ENCODE results near the gene SCO2.

Gene SCO2

DNA sequence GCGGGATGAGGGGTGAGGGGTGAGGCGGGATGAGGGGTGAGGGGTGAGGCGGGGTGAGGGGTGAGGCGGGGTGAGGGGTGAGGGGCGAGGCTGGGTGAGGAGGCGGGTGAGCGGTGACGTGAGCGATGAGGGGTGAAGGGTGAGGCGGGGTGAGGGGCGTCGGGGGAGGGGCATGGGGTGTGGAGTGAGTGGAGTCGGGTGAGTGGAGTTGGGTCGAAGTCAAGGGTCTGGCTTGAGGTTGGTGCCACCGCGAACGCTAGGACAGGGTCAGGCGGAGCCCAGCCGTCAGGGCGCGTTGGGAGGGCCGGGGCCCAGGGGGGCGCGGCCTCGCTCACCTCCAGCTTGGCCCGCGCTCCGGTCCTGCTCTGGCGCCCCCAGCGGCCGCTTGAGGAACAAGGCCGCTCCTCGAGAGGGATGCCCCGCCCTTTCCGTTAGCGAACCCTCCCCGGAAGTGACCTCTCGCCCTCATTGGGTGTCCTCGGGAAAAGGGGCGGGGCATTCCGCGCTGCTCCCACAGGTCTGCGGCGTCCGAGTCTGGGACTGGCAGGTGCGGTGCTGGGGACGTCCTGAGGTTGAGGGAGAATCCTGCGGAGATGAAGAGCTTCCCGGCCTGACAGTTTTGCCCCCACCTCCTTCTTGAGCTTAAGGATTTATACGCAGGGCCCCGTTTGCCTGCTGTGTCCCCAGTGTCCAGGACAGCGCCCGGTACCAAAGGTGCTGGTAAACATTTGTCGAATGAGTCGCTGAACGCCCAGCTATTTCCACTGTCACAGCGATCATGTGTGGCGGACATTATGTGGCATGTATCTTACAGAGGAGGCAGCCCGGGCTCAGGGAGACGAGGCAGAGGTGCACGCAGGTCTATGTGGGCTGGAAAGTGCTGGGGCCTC lies 37.4 kb upstream of the SCO2 start, which contains the start of gene SYCE3:
TSS of gene SYCE3 (minus strand) at position 397 of the 890 bp plus-strand sequence. CDS start 6,514 bp downstream, outside the sequence.
- Mint-ChIP-seq H3K27me3 (peaks cover 66% of the 10 kb centered on the region), H3K27ac (peak within 1 kb of the TSS; percentile 83), H3K9me3 (no peaks in the 10 kb centered on the region), H3K4me3 (peak within 1 kb of the TSS; percentile 83), H3K4me1 (peaks cover 22% of the 10 kb centered on the region), H3K36me3 (peaks cover 1% of the 10 kb centered on the region)
- peak; percentile 98 for DNase-seq
- CTCF ChIA-PET: interaction anchor here (0.7 to 4.3 kb wide), 13 partner anchors 10 to 55 kb away, joined by 3 to 28 read pairs (median 3); partner anchors contain the start of genes CPT1B, KLHDC7B, LMF2 and NCAPH2

GRCh38 chr22:50561401-50562358 lies 36.3 kb upstream of the SCO2 start:
- Mint-ChIP-seq H3K36me3 (no peaks in the 10 kb centered on the region), H3K27ac (peak overlapping the region; percentile 83), H3K27me3 (peaks cover 68% of the 10 kb centered on the region), H3K9me3 (no peaks in the 10 kb centered on the region), H3K4me1 (peaks cover 22% of the 10 kb centered on the region), H3K4me3 (peak overlapping the region; percentile 51)
- no peak for DNase-seq
- CTCF ChIA-PET: no interaction called here

GRCh38 chr22:50560034-50560433 lies 34.6 kb upstream of the SCO2 start:
- peaks cover 22% of the 10 kb centered on the region for H3K4me1 Mint-ChIP-seq
- CTCF ChIA-PET: interaction anchor here (0.6 to 1.8 kb wide), 2 partner anchors 12 to 144 kb away, joined by 3 to 6 read pairs; no protein-coding TSS in a partner anchor
- H3K27ac Mint-ChIP-seq: no peak overlapping the region
- H3K4me3 Mint-ChIP-seq: no peak overlapping the region
- no peaks in the 10 kb centered on the region for H3K9me3 Mint-ChIP-seq
- H3K36me3 Mint-ChIP-seq: no peaks in the 10 kb centered on the region
- no peak for DNase-seq
- H3K27me3 Mint-ChIP-seq: peaks cover 73% of the 10 kb centered on the region

DNA sequence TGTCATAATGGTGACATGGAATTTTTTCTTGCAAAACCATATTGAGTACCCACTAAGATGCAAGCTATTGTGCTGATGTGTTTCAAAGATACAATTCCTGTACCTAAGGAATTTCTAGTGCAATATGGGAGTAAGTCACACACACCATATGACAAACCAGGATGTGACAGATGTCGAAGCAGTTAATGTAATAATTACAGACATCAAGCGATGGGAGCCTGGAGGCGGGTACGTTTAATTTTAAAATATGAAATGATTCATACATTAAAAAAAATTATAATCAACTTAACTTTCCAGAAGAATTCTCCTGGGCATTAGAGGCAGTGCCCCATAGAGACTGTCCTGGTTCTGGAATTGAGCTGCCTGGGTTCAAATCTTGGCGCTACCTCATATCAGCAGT lies 31.3 kb upstream of the SCO2 start:
- H3K4me3 Mint-ChIP-seq: no peak overlapping the region
- H3K4me1 Mint-ChIP-seq: peaks cover 8% of the 10 kb centered on the region
- H3K27me3 Mint-ChIP-seq: peaks cover 48% of the 10 kb centered on the region
- no peaks in the 10 kb centered on the region for H3K36me3 Mint-ChIP-seq
- no peak overlapping the region for H3K27ac Mint-ChIP-seq
- no peak for DNase-seq
- H3K9me3 Mint-ChIP-seq: no peaks in the 10 kb centered on the region
- CTCF ChIA-PET: no interaction called here

DNA sequence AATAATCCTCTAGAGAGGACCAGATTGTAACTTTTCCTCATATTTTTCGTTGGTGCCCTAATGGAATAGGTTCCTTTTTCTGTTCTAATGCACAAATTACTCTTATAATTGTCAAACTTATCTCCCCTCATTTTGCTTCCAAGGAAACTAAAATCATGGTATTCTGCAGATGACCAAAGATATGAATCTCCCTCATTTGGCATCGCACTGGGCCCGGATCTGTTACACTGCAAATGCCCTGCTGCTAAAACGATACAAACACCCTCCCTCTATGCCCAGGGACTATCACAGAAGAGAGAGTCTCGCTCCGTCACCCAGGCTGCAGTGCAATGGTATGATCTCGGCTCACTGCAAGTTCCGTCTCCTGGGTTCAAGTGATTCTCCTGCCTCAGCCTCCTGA lies 27.9 kb upstream of the SCO2 start:
- CTCF ChIA-PET: interaction anchor here (1.4 kb wide), 1 partner anchor 68 kb away, joined by 5 read pairs; no protein-coding TSS in a partner anchor
- H3K4me3 Mint-ChIP-seq: no peak overlapping the region
- no peak overlapping the region for H3K27ac Mint-ChIP-seq
- no peak for DNase-seq
- peaks cover 18% of the 10 kb centered on the region for H3K4me1 Mint-ChIP-seq
- H3K9me3 Mint-ChIP-seq: no peaks in the 10 kb centered on the region
- peaks cover 1% of the 10 kb centered on the region for H3K36me3 Mint-ChIP-seq
- H3K27me3 Mint-ChIP-seq: peaks cover 20% of the 10 kb centered on the region

DNA sequence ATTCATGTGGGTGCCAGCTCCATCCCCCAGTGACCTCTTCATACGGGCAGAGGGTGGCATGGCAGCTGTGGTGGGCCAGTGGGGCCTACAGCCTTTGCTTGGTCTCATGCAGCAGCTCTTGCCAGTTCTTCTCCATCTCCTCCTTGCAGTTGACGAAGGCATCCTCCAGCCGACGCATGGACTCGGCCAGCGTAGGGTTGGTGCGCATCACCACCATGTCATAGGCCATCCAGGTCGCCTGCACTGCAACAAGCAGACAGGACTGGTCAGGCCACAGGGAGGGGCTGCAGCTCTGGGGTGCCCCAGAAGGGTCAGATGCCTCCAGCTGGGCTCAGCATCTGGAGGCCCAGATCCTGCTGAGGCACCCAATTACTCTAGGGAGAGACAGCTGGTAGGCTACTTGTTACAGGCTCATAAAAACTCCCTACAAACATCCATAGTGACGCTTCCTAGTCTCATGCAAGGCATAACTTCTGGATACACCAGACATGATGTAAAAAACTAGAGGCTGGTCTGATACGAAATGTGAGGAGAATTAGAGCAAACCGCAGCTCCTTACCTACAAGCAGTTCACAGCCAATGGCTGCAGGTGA lies 25.9 kb upstream of the SCO2 start:
- no peak overlapping the region for H3K27ac Mint-ChIP-seq
- H3K9me3 Mint-ChIP-seq: no peaks in the 10 kb centered on the region
- H3K36me3 Mint-ChIP-seq: peaks cover 1% of the 10 kb centered on the region
- DNase-seq: no peak
- H3K4me1 Mint-ChIP-seq: peaks cover 24% of the 10 kb centered on the region
- peaks cover 11% of the 10 kb centered on the region for H3K27me3 Mint-ChIP-seq
- CTCF ChIA-PET: interaction anchor here (1.1 kb wide), 1 partner anchor 12 kb away, joined by 3 read pairs; the partner anchor contains the start of gene SYCE3
- peak overlapping the region; percentile 7 for H3K4me3 Mint-ChIP-seq

DNA sequence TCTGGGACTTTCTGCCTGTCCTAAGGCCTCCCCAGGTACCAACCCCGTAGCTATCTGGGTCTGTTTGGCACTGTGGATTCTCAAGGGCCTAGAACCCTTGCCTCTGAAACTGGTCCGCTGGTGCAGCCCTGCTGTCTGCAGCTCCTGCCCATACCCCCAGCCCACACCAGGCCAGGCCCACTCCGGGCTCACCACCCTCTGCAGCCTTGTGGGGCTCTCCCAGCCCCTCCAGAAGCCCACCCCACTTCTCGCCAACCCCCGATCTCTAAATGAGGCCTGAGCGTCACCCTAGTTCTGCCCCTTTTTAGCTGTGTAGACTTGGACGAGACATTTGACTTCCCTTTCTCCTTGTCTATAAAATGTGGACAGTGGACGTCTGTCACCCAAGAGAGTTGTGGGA lies 25.0 kb upstream of the SCO2 start:
- Mint-ChIP-seq H3K4me3 (peak overlapping the region; percentile 41), H3K36me3 (peaks cover 1% of the 10 kb centered on the region), H3K27me3 (peaks cover 2% of the 10 kb centered on the region), H3K9me3 (no peaks in the 10 kb centered on the region), H3K27ac (peak overlapping the region; percentile 56), H3K4me1 (peaks cover 32% of the 10 kb centered on the region)
- no peak for DNase-seq
- CTCF ChIA-PET: interaction anchor here (1.1 kb wide), 1 partner anchor 12 kb away, joined by 3 read pairs; the partner anchor contains the start of gene SYCE3

GRCh38 chr22:50548921-50549790 lies 23.8 kb upstream of the SCO2 start:
- Mint-ChIP-seq H3K9me3 (no peaks in the 10 kb centered on the region), H3K27ac (peak overlapping the region; percentile 87), H3K4me1 (peaks cover 45% of the 10 kb centered on the region), H3K4me3 (peak overlapping the region; percentile 75), H3K27me3 (no peaks in the 10 kb centered on the region), H3K36me3 (peaks cover 1% of the 10 kb centered on the region)
- CTCF ChIA-PET: interaction anchor here (0.8 to 2.1 kb wide), 6 partner anchors 10 to 72 kb away, joined by 3 to 8 read pairs (median 6); partner anchors contain the start of gene SYCE3
- DNase-seq: no peak

- Mint-ChIP-seq H3K36me3 (peaks cover 1% of the 10 kb centered on the region), H3K4me3 (peak overlapping the region; percentile 62), H3K27me3 (no peaks in the 10 kb centered on the region), H3K4me1 (peaks cover 45% of the 10 kb centered on the region), H3K27ac (peak overlapping the region; percentile 81), H3K9me3 (no peaks in the 10 kb centered on the region)
- CTCF ChIA-PET: interaction anchor here (0.8 to 2.1 kb wide), 7 partner anchors 9 to 73 kb away, joined by 3 to 9 read pairs (median 6); partner anchors contain the start of genes SCO2 and SYCE3
- peak; percentile 80 for DNase-seq
Measured at GRCh38 chr22:50548040-50548920, 22.9 kb upstream of the SCO2 start.

DNA sequence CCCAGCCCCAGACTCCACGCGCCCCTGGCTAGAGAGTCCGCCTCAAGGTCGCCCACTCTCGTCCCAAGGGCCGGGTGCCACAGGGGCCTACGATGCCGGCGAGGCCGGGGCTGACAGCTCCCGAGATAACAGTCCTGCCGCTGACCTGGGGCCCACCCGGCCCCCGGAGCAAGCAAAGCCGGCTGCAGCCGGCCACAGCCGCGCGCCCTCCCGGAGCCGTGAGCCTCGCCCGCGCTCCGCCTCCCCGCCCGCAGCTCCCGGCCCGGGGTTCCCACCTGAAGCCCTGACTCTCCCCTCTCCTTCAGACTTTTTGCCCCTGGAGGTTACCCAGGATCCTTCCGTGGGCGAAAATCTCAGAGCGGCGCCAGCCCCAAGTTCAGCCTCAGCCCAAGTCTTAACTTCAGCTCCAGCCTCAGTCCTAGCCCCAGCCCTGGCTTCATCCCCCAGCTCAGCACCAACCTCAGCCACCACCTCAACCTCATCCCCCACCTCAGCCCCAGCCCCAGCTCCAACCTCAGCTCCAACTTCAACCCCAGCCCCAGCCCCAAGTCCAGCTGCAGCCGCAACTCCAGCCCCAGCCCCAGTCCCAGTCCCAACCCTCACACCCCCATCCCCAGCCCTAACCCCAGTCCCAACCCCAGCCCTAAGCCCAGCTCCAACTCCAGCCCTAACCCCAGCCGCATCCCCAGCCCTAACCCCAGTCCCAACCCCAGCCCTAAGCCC lies 22.0 kb upstream of the SCO2 start:
- Mint-ChIP-seq H3K27ac (no peak overlapping the region), H3K27me3 (no peaks in the 10 kb centered on the region), H3K36me3 (peaks cover 1% of the 10 kb centered on the region), H3K9me3 (no peaks in the 10 kb centered on the region), H3K4me1 (peaks cover 48% of the 10 kb centered on the region), H3K4me3 (no peak overlapping the region)
- CTCF ChIA-PET: interaction anchor here (0.9 to 2.1 kb wide), 5 partner anchors 8 to 74 kb away, joined by 3 to 9 read pairs (median 7); partner anchors contain the start of gene SCO2
- DNase-seq: no peak

Data from activated naive CD4-positive, alpha-beta T cell treated with anti-CD3 and anti-CD28 coated beads, Interleukin-2, amount 10 ng/mL, durations not matched to agents 7 days and 5 days (primary cell).